ENCODE results near the gene TRPM2.
"Not testable (repeated sequence)": the region's sequence is repeated elsewhere in the genome, so short reads cannot be mapped to it uniquely, and the experiment has no call there.

The TRPM2 gene

GRCh38 chr21:44356160-44356559 is 2.7 kb downstream of the TRPM2 start:
- no peak for DNase-seq

DNA sequence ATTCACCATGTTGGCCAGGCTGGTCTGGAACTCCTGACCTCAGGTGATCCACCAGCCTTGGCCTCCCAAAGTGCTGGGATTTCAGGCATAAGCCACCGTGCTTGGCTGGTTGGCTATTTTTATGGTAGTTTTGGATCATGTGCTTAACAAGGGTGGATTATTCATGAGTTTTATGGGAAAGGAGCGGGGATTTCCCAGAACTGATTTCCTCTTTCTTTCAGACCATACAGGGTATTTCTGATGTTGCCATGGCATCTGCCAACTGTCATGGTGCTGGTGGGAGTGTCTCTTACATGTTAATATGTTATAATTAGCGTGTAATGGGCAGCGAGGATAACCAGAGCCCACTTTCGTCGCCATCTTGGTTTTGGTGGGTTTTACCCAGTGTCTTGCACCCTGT is 3.2 kb downstream of the TRPM2 start:
- no peak for DNase-seq

GRCh38 chr21:44357064-44357837 is 3.8 kb downstream of the TRPM2 start:
- DNase-seq = no peak

DNA sequence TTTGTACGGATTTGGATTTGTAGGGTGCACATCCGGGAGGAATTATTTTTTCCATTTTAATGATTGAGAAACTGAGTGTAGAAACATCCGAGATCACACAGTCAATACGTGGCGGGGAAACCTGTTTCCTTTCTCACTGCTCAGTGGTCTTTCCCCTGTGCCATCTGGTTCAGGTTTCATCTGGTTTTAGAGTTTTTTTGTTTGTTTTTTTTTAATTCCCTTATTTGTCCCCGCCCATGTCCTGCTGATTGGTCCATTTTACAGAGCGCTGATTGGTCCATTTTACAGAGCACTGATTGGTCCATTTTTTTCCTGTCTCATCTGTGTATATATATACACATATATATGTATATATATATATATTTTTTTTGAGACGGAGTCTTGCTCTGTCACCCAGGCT is 6.0 kb downstream of the TRPM2 start:
- DNase-seq = no peak

- no peak for DNase-seq
Observed at GRCh38 chr21:44360159-44360558, 6.7 kb downstream of the TRPM2 start.

DNA sequence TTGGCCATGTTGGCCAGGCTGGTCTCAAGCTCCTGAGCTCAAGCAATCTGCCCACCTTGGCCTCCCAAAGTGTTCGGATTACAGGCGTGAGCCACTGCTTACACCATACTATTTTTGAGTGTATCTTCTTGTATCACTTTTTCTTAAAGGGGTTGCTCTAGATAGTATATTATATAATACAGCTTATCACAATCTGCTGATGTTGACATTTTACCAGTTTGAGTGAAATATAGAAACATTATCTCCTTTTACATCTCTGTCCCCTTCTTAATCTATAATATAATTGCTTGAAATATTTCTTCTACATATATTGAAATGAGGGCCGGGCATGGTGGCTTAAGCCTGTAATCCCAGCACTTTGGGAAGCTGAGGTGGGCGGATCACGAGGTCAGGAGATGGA is 8.5 kb downstream of the TRPM2 start:
- not testable (repeated sequence) for DNase-seq

GRCh38 chr21:44363278-44363677 is 9.9 kb downstream of the TRPM2 start:
- DNase-seq = no peak

DNA sequence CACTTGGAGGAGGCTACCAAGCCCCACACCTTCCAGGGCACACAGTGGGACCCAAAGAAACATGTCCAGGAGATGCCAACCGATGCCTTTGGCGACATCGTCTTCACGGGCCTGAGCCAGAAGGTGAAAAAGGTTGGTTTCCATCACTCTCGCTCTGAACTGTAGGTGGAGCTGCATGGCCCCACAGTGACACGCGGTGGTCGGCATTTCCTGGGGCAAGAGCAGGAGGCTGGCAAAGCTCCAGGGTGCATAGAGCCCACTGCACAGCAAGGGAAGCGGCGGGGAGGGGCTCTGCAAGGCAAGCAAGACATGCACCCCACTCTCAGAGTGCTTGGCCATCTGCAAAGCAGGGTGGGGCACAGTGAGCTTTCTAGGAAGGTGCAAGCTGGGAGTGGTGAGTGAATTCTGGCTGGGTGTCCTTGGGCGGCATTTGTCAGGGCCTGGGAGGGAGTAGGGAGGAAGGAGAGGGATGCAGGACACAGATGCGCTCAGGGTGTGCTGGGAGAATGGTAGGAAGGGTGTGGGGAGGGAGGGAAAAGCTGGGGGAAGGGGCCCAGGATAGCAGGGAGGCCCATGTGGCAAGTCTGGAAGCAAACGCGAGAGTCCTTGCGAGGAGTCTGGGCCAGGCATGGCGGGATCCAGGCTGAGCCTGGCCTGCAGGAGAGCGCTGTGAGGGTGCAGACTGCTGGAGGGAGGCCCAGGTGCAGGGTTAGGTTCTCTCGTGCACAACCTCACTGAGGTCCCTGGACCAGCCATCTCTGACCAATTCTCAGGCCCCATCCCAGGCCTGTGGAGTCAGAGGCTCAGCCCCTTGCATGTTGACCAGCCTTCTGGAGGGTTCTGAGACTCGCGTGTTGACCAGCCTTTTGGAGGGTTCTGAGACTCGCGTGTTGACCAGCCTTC is 11.0 kb downstream of the TRPM2 start:
- no peak for DNase-seq

GRCh38 chr21:44365251-44365966 is 12.0 kb downstream of the TRPM2 start:
- peak; percentile 58 for DNase-seq

GRCh38 chr21:44365967-44366585 is 12.7 kb downstream of the TRPM2 start:
- DNase-seq = no peak

DNA sequence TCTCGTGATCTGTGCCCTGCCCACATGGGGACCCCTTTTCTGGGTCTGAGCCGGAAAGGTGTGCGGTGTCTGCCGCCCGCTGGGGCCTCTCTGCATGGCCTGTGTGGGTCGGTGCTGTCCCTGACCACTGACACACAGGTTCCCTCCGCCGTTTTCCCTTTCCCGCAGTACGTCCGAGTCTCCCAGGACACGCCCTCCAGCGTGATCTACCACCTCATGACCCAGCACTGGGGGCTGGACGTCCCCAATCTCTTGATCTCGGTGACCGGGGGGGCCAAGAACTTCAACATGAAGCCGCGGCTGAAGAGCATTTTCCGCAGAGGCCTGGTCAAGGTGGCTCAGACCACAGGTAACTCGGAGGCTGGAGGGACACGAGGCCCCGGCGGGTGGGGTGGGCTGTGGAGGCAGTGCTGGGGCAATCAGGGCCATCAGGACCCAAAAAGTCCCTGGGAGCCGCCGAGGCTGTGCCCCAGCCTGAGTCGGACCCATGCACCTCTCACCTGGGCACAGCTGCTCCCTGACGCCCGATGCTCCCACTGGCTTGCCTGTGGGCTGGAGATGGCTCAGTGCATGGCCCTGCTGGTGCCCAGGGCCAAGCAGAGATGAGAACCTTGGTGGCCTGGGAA is 13.3 kb downstream of the TRPM2 start:
- DNase-seq = peak; percentile 56

DNA sequence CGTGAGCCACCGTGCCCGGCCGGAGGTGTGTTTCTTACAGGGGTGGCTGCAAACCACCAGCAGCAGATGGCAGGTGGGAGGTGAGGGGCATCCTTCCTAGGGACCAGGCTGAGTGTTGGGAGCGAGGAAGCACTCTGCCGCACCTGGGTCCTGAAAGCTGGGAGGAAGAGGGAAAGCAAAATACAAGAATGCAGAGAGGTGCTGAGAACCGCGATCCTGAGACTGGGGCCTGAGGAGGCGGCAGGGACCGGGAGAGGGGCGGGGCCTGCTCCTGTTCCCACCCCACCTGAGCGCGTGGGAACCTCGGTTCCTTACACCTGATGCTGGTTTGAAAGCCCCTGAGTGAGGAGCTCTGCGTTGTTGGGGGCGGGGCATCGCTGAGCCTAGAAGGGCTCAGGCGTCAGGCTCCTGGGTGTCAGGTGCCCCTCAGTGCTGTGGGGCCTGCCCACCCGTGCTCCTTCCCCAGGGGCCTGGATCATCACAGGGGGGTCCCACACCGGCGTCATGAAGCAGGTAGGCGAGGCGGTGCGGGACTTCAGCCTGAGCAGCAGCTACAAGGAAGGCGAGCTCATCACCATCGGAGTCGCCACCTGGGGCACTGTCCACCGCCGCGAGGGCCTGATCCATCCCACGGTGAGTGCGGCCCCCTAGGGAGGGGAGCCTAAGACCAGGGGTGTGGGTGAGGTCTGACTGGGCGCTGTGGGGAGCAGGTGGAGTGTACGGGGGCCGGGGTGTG is 15.5 kb downstream of the TRPM2 start:
- peak; percentile 61 for DNase-seq

DNA sequence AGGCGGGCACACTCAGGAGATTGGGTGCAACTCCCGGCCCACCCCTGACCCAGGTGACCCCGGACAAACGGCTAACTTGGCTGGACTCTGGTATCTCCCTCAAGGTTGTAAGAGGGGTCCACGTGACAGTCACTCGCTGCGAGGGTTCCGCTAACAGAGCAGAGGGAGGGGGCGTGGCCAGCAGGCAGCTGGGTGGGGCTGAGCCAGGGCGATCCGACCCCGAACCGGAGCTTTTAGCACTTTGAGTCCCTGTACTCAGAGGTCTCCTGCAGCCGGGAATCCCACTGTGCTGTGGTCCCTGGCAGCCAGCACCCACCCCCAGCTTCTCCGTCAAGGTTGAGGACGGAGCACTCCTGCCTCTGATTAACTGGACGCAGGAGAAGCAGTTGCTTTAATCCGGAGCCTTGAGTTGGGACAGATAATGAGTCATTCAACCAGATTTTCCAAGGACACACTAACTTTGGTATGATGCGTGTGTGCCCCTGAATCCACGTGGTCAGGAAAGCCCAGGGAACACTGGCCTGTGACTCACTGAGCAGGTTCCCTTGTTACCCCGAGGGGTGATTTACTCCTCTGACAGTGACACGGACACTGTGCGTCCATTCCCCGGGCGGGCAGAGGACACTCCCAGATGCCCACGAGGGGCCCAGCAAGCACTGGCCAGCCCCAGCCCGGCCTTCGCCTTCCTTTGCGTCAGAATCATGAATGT is 16.8 kb downstream of the TRPM2 start:
- DNase-seq = peak; percentile 59

DNA sequence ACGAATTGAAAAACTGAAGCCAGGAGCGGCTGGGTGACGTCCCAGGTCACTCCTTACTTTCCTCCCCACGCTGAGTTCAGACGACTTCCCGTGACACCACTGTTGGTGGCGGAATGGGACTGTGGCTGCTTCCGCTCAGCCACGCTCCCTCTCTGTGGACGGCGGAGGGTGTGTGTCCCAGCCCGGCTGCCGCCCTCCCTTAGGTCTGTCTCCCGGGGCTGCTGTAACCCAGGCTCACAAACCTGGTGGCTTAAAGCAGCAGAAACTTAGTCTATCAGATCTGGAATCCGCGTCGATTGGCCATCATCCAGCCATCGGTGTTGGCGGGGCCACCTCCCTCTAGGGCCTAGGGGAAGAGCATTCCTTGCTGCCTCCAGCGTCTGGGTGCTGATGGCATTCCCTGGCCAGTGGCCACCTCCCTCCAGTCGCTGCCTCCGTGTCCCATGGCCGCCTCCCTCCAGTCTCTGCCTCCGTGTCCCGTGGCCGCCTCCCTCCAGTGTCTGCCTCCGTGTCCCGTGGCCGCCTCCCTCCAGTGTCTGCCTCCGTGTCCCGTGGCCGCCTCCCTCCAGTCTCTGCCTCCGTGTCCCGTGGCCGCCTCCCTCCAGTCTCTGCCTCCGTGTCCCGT is 17.5 kb downstream of the TRPM2 start:
- no peak for DNase-seq

DNA sequence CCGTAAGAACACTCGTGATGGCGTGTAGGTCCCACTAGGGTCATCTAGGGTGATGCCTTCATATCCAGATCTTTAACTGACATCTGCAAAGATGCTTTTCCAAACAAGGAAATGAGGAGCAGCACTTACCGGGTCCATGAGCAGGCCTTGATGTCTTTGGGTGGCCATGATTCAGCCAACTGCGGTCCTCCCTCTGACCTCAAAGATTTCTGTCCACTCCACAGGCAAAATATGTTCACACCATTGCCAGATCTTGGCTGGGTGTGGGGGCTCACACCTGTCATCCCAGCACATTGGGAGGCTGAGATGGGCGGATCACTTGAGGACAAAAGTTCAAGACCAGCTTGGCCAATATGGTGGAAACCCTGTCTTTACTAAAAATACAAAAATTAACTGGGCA is 18.2 kb downstream of the TRPM2 start:
- DNase-seq = no peak

GRCh38 chr21:44372616-44373015 is 19.2 kb downstream of the TRPM2 start:
- DNase-seq = no peak

GRCh38 chr21:44374601-44375280 is 21.3 kb downstream of the TRPM2 start:
- DNase-seq = no peak

- peak; percentile 58 for DNase-seq
Observed at GRCh38 chr21:44375281-44375651, 21.8 kb downstream of the TRPM2 start.

DNA sequence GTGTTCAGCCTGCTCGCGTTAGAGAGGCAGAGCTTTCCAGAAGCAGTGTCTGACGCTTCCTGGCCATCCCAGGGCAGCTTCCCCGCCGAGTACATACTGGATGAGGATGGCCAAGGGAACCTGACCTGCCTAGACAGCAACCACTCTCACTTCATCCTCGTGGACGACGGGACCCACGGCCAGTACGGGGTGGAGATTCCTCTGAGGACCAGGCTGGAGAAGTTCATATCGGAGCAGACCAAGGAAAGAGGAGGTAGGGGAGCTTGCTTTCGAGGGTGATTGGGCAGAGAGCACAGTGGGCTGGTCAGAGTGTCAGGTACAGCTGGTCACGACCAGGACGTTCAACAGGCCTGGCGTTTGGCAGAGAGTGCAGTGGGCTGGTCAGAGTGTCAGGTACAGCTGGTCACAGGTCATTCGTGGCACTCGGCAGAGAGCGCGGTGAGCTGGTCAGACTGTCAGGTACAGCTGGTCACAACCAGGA is 22.4 kb downstream of the TRPM2 start:
- DNase-seq = no peak

GRCh38 chr21:44376606-44377005 is 23.2 kb downstream of the TRPM2 start:
- DNase-seq = no peak

Measured in activated effector memory CD4-positive, alpha-beta T cell treated with anti-CD3 and anti-CD28 coated beads, Interleukin-2, amount 50 U/mL, for 16 hours (primary cell).